ENCODE data around the gene PTCHD1.
A peak's percentile ranks its signal among the peaks of the same experiment; 100 is the strongest.

The PTCHD1 gene

GRCh38 chrX:23356189-23356588 is 21.5 kb downstream of the PTCHD1 start:
- no peak for DNase-seq (ENCODE audit: low read depth)

- DNase-seq (ENCODE audit: low read depth), result no peak
These were observed 29.8 kb downstream of the PTCHD1 start for GRCh38 chrX:23364416-23364815.

- DNase-seq (ENCODE audit: low read depth), result no peak
These were observed 30.9 kb downstream of the PTCHD1 start for GRCh38 chrX:23365541-23365940.

- no peak for DNase-seq (ENCODE audit: low read depth)
These were observed 32.3 kb downstream of the PTCHD1 start for GRCh38 chrX:23366914-23367313.

DNA sequence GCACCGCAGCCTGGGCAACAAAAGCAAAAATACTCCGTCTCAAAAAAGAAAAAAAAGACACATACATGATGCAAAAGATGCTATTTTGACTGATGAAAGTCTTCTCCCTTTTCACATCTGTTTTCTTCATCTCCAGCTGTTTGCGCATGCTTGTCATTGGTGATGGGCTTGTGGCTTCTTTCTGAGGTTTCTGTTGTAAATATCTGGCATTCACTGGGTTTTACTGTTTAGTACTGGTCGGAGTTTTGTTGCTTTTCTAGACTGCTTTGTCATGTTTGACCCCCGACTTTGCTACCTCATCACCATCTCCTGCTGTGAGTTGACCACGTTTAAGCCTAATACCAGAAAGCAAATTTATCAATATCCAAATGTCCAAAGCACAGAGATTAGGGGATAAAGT is 34.4 kb downstream of the PTCHD1 start:
- no peak for DNase-seq (ENCODE audit: low read depth)

GRCh38 chrX:23372220-23372902 is 37.7 kb downstream of the PTCHD1 start:
- DNase-seq (ENCODE audit: low read depth), result no peak

GRCh38 chrX:23373129-23373804 is 38.6 kb downstream of the PTCHD1 start:
- DNase-seq (ENCODE audit: low read depth), result peak; percentile 14

- no peak for DNase-seq (ENCODE audit: low read depth)
These were observed 39.6 kb downstream of the PTCHD1 start for GRCh38 chrX:23374291-23374690.

- DNase-seq (ENCODE audit: low read depth), result no peak
These were observed 41.9 kb downstream of the PTCHD1 start for GRCh38 chrX:23376581-23376980.

DNA sequence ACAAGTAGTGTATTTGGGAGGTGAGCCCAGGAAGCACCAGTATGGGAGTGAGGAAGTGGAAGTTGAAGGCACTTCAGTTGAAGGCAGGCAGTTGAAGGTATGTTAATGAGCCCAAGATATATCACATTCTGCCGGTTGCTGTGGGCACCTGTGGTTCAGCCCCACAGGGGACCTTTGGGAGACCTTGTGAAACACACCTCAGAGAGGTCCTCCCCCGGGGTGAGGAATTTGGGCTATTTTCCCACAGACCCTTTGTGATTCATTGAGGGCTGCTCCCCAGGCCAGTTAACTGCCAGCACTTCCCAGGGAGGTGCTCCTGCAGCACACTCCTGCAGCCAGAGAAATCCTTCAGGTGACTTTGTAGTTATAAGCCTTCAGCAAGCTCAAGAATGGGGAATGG is 45.9 kb downstream of the PTCHD1 start:
- DNase-seq (ENCODE audit: low read depth), result no peak

- DNase-seq (ENCODE audit: low read depth), result no peak
These were observed 46.7 kb downstream of the PTCHD1 start for GRCh38 chrX:23381099-23382087.

DNA sequence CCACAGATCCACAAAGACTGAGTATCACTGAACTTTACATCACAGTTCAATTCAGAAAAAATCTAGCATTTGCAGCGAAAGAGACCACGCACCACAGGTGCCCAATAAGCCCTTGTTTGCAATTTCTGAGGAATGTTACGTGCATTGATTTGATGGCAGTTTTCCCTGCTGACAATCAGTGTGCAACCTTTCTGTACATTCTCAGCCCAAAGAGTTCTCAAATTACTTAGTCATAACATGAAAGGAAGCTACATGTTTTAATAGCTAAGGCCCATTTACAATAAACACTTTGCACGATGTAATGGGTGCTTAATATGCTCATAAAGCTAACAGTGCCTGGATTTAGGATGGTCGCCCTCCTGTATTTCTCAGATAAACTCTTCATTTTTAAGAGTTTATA is 47.9 kb downstream of the PTCHD1 start:
- no peak for DNase-seq (ENCODE audit: low read depth)

DNA sequence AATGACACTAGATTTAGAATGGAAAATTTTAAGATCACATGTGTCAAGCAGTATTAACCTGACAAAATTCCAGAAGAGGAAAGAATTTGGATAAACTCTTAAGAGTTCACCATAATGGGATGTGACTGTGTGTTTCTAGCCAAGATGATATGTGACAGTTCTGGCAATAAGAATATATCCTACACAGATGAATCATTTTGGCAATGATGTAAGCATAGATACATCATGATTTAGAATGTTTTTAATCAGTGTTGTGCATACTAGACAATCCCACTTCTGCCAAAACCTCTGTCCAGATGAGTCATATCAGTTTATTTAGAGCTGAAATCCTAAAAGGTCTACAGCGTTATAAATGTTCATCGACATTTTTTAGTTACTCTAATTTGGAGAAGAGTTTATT is 48.8 kb downstream of the PTCHD1 start:
- DNase-seq (ENCODE audit: low read depth), result peak; percentile 2

DNA sequence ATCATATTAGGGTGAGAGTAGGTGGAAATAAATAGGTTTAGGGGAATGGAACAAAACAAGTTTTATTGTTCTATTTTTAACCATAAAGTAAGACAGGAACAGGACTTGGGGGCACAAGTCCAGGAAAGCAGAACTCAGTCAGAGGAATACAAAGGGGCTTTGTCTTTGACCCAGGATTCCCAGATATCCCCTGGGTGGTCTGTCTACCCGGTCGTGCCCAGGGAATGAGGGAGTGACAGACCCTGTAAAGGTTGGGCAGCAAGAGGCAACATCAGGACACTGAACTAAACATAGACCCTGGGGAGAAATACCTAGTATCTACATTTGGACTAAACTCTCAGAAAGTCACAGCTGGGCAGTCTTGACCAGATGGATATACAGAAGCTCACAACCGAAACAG is 50.6 kb downstream of the PTCHD1 start:
- DNase-seq (ENCODE audit: low read depth), result no peak

DNA sequence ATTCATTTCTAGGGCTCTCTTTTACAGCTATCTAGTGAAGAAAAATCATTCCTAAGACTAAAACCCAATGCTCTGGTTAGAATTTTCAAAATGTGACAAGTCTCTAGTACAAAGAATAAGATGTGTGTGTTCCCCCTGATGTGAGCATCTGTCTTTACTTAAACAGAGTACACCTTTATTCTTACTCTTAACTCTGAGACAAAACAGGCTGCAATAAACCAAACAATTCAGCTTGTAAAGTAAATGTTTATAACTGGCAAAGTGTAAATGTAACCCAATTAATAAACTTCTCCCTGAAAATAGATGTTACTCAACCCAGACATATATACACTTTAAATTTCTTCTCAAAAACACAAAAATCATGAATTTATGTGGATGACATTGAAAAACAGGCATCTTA is 51.6 kb downstream of the PTCHD1 start:
- DNase-seq (ENCODE audit: low read depth), result no peak

DNA sequence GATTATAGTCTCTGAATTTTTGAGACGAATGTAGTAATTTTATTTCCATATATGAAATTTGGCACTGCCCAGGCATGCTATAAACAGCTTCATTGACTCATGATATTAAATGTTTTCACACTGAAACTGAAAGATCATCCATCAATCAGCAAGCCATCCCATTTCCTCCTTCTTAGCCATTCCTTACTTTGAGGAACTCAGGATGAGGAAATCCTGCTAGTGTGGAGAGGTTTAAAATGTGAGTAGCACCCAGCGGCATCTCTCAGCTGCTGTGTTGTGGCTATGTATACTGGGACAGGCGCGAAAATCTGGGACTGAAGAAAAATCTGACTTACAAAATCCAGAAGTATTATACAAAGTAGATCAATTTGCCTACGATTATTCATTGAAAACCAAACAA is 52.1 kb downstream of the PTCHD1 start:
- no peak for DNase-seq (ENCODE audit: low read depth)

GRCh38 chrX:23387550-23388184 is 53.0 kb downstream of the PTCHD1 start:
- no peak for DNase-seq (ENCODE audit: low read depth)

DNA sequence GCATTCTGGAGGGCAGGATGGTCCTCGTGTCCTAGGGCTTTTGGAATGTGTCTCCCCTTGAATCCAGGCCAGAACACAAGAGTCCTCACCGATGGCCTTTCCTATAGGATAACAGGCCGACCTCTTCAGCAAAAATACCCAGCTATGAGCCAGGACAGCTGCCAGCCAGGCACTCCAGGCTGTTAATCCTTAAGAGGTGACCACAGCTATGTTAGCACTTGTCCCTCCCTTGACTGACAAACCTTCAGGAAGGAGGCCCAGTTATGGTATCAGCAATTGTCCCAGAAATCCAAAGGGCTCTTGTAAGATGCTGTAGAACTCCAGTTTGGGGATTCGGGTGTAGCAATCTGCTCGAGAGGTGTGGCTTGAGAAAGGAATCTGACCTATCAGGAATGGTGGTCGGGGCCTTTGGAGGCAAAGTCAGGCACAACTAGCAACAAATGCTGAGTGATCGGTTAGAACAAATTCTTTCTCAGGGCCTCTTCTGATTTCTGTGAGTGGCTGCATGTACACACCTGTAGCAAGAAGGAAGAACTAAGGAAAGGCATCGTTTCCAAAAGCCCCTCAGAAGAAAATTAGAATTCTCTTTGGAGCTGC is 54.6 kb downstream of the PTCHD1 start:
- DNase-seq (ENCODE audit: low read depth), result no peak

- no peak for DNase-seq (ENCODE audit: low read depth)
These were observed 56.3 kb downstream of the PTCHD1 start for GRCh38 chrX:23390979-23391378.

DNA sequence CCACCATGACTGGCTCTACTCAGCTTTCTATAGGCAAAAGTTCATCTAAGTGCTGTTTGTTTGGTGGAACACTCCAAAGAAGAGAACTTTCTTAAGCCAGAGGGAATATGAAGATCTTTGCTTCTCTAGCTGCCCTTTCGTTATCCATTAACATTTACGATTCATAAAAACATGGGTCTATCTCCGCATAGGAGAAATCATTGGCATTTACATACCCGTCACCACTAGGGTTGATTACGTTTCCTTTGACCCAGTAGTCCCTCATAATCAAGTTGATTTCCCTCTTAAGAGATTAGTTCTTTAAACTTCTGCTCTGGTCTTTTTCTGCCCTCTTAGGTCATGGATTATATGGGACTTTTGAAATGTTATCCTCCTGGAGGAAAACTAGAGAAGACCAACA is 57.5 kb downstream of the PTCHD1 start:
- DNase-seq (ENCODE audit: low read depth), result no peak

- no peak for DNase-seq (ENCODE audit: low read depth)
These were observed 59.8 kb downstream of the PTCHD1 start for GRCh38 chrX:23394421-23394820.

DNA sequence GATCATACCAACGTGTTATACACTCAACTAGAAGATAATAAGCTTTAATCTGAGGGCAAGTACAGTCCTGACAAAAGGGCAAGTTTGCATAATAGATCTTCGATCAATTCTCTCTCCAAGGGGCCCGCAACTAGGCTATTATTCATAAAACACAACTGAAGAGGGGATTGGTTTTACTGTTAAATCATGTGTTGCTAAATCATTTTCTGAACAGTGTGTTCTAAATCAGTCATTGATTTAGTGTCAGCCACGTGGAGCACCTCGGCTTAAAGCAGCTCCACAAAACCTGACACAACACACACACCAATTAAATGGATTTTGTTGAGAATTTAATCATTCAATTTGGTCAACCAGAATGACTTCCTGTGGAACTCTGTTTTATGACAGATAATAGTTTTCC is 61.6 kb downstream of the PTCHD1 start:
- no peak for DNase-seq (ENCODE audit: low read depth)

Data from amniotic epithelial cell (primary cell).